C4-2B (cell line): Measurements from ENCODE around the gene CDC42BPB.

Experiments used
- CTCF ChIP-seq: fragments of 450-650 bp; conservative IDR thresholded peaks from 2 replicates; pipeline ENCODE4 v1.5.1; 2017; ENCODE audit warnings: mild to moderate bottlenecking
- ZFX ChIP-seq: fragments of 450-650 bp; IDR thresholded peaks from 2 replicates; pipeline ENCODE4 v1.6.1; 2017

- TF ChIP-seq CTCF (no peak), ZFX (no peak)
Observed at GRCh38 chr14:102923201-102923924, 134.0 kb downstream of the CDC42BPB start.
